Measurements from ENCODE around the gene RFPL3. TPM values are rescaled to one million over a fixed set of nuclear protein-coding genes. Genes with fewer than 3 reads are reported as not detected.
"Not testable (repeated sequence)": the region's sequence is repeated elsewhere in the genome, so short reads cannot be mapped to it uniquely, and the experiment has no call there.

RFPL3 gene
- total and polyA plus RNA-seq, 2 donors (not counting 1 experiment from before 2014, with no cell fraction given), result not detected

DNA sequence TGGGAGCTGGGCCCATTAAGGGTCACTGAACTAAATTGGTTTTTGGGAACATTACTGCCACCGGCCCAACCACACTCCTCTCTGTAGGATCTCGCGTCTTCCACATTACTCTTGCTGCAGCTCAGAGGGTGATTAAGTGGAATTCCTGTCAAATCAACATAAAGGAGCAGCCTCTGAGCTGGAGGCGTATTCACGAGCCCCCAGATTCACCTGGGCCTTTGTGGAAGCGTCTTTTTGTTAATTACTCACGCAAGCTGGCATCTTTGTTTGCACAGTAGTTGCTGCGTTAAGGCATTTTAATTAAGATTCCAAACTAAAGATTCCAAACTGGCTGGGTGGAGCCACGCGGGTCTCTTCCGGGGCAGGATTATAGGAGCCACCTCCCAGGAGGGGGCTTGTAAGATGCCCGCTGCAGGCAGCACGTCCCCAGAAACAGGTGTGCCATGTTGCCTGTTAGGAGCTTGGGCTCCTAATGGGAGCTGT is 21.5 kb upstream of the RFPL3 start:
- peaks cover 47% of the 10 kb centered on the region for H3K27me3 Mint-ChIP-seq

DNA sequence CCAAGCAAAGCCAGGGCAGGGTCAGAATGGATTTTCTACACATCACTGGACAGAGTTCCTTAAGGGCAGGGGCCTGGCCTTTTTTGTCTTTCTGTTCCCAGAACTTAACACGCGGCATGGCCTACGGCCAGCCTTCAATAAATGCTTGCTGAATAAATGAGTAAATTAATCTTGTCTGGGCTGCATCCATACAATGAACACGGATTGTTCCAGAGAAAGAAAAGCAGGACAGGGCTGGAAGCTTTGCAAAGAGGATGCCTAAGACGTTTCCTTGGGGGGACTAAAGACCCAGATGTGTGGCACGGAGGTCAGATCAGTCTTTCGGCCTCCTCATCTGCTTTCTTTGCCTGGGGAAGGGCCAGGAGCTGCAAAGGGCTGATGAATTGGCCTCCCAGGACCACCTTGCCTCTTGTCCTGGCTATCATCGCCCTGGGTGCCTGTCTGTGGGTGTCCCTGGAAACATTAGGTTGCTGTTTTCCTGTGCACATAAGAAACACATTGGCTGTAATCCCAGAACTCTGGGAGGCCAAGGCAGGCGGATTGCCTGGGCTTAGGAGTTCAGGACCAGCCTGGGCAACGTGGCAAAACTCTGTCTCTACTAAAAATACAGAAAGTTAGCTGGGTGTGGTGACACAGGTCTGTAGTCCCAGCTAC is 20.8 kb upstream of the RFPL3 start:
- Histone ChIP-seq H3K4me3 (ENCODE audit: control extremely low read depth in 1 of 5, extremely low read depth in 1 of 5, insufficient read depth in 1 of 5, low read depth in 2 of 5, low read length in 4 of 5) (no peak overlapping the region), H2AFZ (ENCODE audit: insufficient read depth, low read depth, low read length, poor library complexity, severe bottlenecking) (no peak overlapping the region), H3K79me2 (ENCODE audit: control insufficient read depth, insufficient read depth, low read length) (no peaks in the 10 kb centered on the region), H3K36me3 (replicated peaks in 1 of 2; ENCODE audit: control extremely low read depth in 1 of 2, control insufficient read depth in 1 of 2, extremely low read depth in 1 of 2, insufficient read depth in 2 of 2, low read length in 1 of 2) (no peaks in the 10 kb centered on the region), H3K4me2 (replicated peaks; ENCODE audit: low read depth, low read length, poor library complexity, severe bottlenecking) (no peak overlapping the region), H3K27me3 (replicated peaks in 1 of 4; ENCODE audit: control extremely low read depth in 1 of 4, control insufficient read depth in 3 of 4, insufficient read depth in 4 of 4, low read length in 3 of 4) (no peaks in the 10 kb centered on the region), H4K20me1 (ENCODE audit: control insufficient read depth, insufficient read depth, low read length, poor library complexity, severe bottlenecking) (no peaks in the 10 kb centered on the region), H3K9me3 (ENCODE audit: control extremely low read depth in 1 of 3, control insufficient read depth in 2 of 3, insufficient read depth in 1 of 3, low read length in 2 of 3) (peaks cover 0 to 3% (median 0%) of the 10 kb centered on the region in 3 donors), H3K9ac (ENCODE audit: low read length) (no peak overlapping the region), H3K4me1 (ENCODE audit: control insufficient read depth in 2 of 2, insufficient read depth in 2 of 2, low read length in 2 of 2) (no peaks in the 10 kb centered on the region), H3K27ac (ENCODE audit: low read length in 2 of 2) (no peak overlapping the region)
- ChIA-PET CTCF (no interaction called here), POLR2A (no interaction called here)
- TF ChIP-seq, protein P1, sequence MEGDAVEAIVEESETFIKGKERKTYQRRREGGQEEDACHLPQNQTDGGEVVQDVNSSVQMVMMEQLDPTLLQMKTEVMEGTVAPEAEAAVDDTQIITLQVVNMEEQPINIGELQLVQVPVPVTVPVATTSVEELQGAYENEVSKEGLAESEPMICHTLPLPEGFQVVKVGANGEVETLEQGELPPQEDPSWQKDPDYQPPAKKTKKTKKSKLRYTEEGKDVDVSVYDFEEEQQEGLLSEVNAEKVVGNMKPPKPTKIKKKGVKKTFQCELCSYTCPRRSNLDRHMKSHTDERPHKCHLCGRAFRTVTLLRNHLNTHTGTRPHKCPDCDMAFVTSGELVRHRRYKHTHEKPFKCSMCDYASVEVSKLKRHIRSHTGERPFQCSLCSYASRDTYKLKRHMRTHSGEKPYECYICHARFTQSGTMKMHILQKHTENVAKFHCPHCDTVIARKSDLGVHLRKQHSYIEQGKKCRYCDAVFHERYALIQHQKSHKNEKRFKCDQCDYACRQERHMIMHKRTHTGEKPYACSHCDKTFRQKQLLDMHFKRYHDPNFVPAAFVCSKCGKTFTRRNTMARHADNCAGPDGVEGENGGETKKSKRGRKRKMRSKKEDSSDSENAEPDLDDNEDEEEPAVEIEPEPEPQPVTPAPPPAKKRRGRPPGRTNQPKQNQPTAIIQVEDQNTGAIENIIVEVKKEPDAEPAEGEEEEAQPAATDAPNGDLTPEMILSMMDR (IDR thresholded peaks at IDR 0.05), result no peak
- no peak for TF ChIP-seq EZH2 (IDR thresholded peaks at IDR 0.05; ENCODE audit: borderline replicate concordance, insufficient read depth, low read depth, low read length, poor library complexity, severe bottlenecking)
- intact Hi-C loops (cut with micrococcal nuclease), result no loop called here
- no peaks in the 10 kb centered on the region for H3K4me1 Mint-ChIP-seq
- DNase-seq (no peak), ATAC-seq (ENCODE audit: low read depth) (no peak)
- H3K4me3 Mint-ChIP-seq, result no peak overlapping the region
- peaks cover 53% of the 10 kb centered on the region for H3K27me3 Mint-ChIP-seq
- H3K27ac Mint-ChIP-seq, result no peak overlapping the region
- H3K9me3 Mint-ChIP-seq (ENCODE audit: insufficient read depth), result no peaks in the 10 kb centered on the region
- 76% methylated on average over 10 of the region's 10 CpGs for WGBS (ENCODE audit: insufficient coverage)

More for the DNA sequence above, 21.5 kb upstream of the RFPL3 start:
- Mint-ChIP-seq H3K4me1 (no peaks in the 10 kb centered on the region), H3K4me3 (no peak overlapping the region), H3K27ac (no peak overlapping the region), H3K9me3 (ENCODE audit: insufficient read depth) (no peaks in the 10 kb centered on the region)
- no peak overlapping the region for H3K9ac ChIP-seq (ENCODE audit: low read length)
- no peaks in the 10 kb centered on the region for H4K20me1 ChIP-seq (ENCODE audit: control insufficient read depth, insufficient read depth, low read length, poor library complexity, severe bottlenecking)
- no peak overlapping the region for H3K4me3 ChIP-seq (ENCODE audit: control extremely low read depth in 1 of 5, extremely low read depth in 1 of 5, insufficient read depth in 1 of 5, low read depth in 2 of 5, low read length in 4 of 5)
- H2AFZ ChIP-seq (ENCODE audit: insufficient read depth, low read depth, low read length, poor library complexity, severe bottlenecking), result no peak overlapping the region
- H3K4me2 ChIP-seq (replicated peaks; ENCODE audit: low read depth, low read length, poor library complexity, severe bottlenecking), result no peak overlapping the region
- no peaks in the 10 kb centered on the region for H3K36me3 ChIP-seq (replicated peaks in 1 of 2; ENCODE audit: control extremely low read depth in 1 of 2, control insufficient read depth in 1 of 2, extremely low read depth in 1 of 2, insufficient read depth in 2 of 2, low read length in 1 of 2)
- ChIA-PET POLR2A (no interaction called here), CTCF (no interaction called here)
- peaks cover 0 to 3% (median 0%) of the 10 kb centered on the region in 3 donors for H3K9me3 ChIP-seq (ENCODE audit: control extremely low read depth in 1 of 3, control insufficient read depth in 2 of 3, insufficient read depth in 1 of 3, low read length in 2 of 3)
- TF ChIP-seq, protein P1 (IDR thresholded peaks at IDR 0.05), result no peak
- TF ChIP-seq EZH2 (IDR thresholded peaks at IDR 0.05; ENCODE audit: borderline replicate concordance, insufficient read depth, low read depth, low read length, poor library complexity, severe bottlenecking), result no peak
- DNase-seq (no peak), ATAC-seq (ENCODE audit: low read depth) (no peak)
- H3K79me2 ChIP-seq (ENCODE audit: control insufficient read depth, insufficient read depth, low read length), result no peaks in the 10 kb centered on the region
- H3K27ac ChIP-seq (ENCODE audit: low read length in 2 of 2), result no peak overlapping the region
- WGBS (ENCODE audit: insufficient coverage), result 73% methylated on average over 7 of the region's 13 CpGs
- no peaks in the 10 kb centered on the region for H3K4me1 ChIP-seq (ENCODE audit: control insufficient read depth in 2 of 2, insufficient read depth in 2 of 2, low read length in 2 of 2)
- intact Hi-C loops (cut with micrococcal nuclease), result no loop called here
- H3K27me3 ChIP-seq (replicated peaks in 1 of 4; ENCODE audit: control extremely low read depth in 1 of 4, control insufficient read depth in 3 of 4, insufficient read depth in 4 of 4, low read length in 3 of 4), result no peaks in the 10 kb centered on the region

DNA sequence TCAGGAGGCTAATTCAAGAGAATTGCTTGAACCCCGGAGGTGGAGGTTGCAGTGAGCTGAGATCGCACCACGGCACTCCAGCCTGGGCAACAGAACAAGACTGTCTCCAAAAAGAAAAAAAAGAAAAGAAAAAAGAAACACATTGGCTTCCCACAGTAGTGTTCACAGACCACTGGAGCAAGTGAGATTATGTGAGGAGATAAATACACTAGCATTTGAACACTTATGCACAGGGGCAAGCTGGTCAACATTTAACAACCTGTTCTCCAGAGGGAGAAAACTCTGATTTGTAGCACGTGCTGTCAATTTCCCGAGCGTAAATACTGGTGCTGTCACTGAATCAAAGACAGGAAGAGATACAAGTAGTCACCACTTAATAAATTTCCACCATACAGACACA is 20.2 kb upstream of the RFPL3 start:
- H3K27me3 Mint-ChIP-seq, result peaks cover 52% of the 10 kb centered on the region
- H3K4me1 Mint-ChIP-seq; ATAC-seq (ENCODE audit: low read depth); H3K4me3 Mint-ChIP-seq; H3K4me1 ChIP-seq (ENCODE audit: control insufficient read depth in 2 of 2, insufficient read depth in 2 of 2, low read length in 2 of 2); H3K36me3 ChIP-seq (replicated peaks in 1 of 2; ENCODE audit: control extremely low read depth in 1 of 2, control insufficient read depth in 1 of 2, extremely low read depth in 1 of 2, insufficient read depth in 2 of 2, low read length in 1 of 2); CTCF ChIA-PET; H3K4me2 ChIP-seq (replicated peaks; ENCODE audit: low read depth, low read length, poor library complexity, severe bottlenecking); H3K9me3 ChIP-seq (ENCODE audit: control extremely low read depth in 1 of 3, control insufficient read depth in 2 of 3, insufficient read depth in 1 of 3, low read length in 2 of 3); DNase-seq; H3K9ac ChIP-seq (ENCODE audit: low read length); H3K4me3 ChIP-seq (ENCODE audit: control extremely low read depth in 1 of 5, extremely low read depth in 1 of 5, insufficient read depth in 1 of 5, low read depth in 2 of 5, low read length in 4 of 5); H3K27ac ChIP-seq (ENCODE audit: low read length in 2 of 2); H3K27me3 ChIP-seq (replicated peaks in 1 of 4; ENCODE audit: control extremely low read depth in 1 of 4, control insufficient read depth in 3 of 4, insufficient read depth in 4 of 4, low read length in 3 of 4); H3K79me2 ChIP-seq (ENCODE audit: control insufficient read depth, insufficient read depth, low read length); H3K9me3 Mint-ChIP-seq (ENCODE audit: insufficient read depth); H3K27ac Mint-ChIP-seq; POLR2A ChIA-PET; intact Hi-C loops (cut with micrococcal nuclease); H4K20me1 ChIP-seq (ENCODE audit: control insufficient read depth, insufficient read depth, low read length, poor library complexity, severe bottlenecking); H2AFZ ChIP-seq (ENCODE audit: insufficient read depth, low read depth, low read length, poor library complexity, severe bottlenecking): not testable (repeated sequence)
- no CpG with 5 or more reads among the region's 6 CpGs for WGBS (ENCODE audit: insufficient coverage)
